ENCODE data around the gene NECTIN4.
A peak's percentile ranks its signal among the peaks of the same experiment; 100 is the strongest.

The NECTIN4 gene

GRCh38 chr1:161111117-161111516 lies 21.8 kb upstream of the NECTIN4 start:
- no peak for DNase-seq

GRCh38 chr1:161106431-161106830 lies 17.1 kb upstream of the NECTIN4 start:
- DNase-seq, result no peak

GRCh38 chr1:161100556-161100955 lies 11.2 kb upstream of the NECTIN4 start:
- DNase-seq, result no peak

GRCh38 chr1:161099090-161099802 lies 9.9 kb upstream of the NECTIN4 start:
- peak; percentile 7 for DNase-seq

- peak; percentile 93 for DNase-seq
Observed at GRCh38 chr1:161098210-161099068, 9.1 kb upstream of the NECTIN4 start, which contains the start of gene KLHDC9. Gene KLHDC9 (plus strand): TSS chr1:161098361. CDS start chr1:161098536, 175 bp downstream.

GRCh38 chr1:161096530-161096929 lies 7.2 kb upstream of the NECTIN4 start:
- DNase-seq, result no peak

- no peak for DNase-seq
Observed at GRCh38 chr1:161096015-161096414, 6.7 kb upstream of the NECTIN4 start.

GRCh38 chr1:161095230-161095629 lies 5.9 kb upstream of the NECTIN4 start:
- no peak for DNase-seq

GRCh38 chr1:161094481-161094880 lies 5.1 kb upstream of the NECTIN4 start:
- no peak for DNase-seq

GRCh38 chr1:161092621-161093028 lies 3.3 kb upstream of the NECTIN4 start:
- DNase-seq, result no peak

GRCh38 chr1:161091796-161092507 lies 2.6 kb upstream of the NECTIN4 start:
- no peak for DNase-seq

GRCh38 chr1:161091093-161091492 lies 1.7 kb upstream of the NECTIN4 start:
- no peak for DNase-seq

- DNase-seq, result no peak
Observed at GRCh38 chr1:161090617-161091016, 1.3 kb upstream of the NECTIN4 start.

GRCh38 chr1:161089938-161090337 lies 580 bp upstream of the NECTIN4 start:
- no peak for DNase-seq

GRCh38 chr1:161088587-161089110 lies 709 bp downstream of the NECTIN4 start:
- DNase-seq, result no peak

- no peak for DNase-seq
Observed at GRCh38 chr1:161086457-161086856, 2.9 kb downstream of the NECTIN4 start.

GRCh38 chr1:161085165-161085564 lies 4.2 kb downstream of the NECTIN4 start:
- no peak for DNase-seq

- DNase-seq, result no peak
Observed at GRCh38 chr1:161084597-161084988, 4.8 kb downstream of the NECTIN4 start.

- no peak for DNase-seq
Observed at GRCh38 chr1:161083748-161084596, 5.4 kb downstream of the NECTIN4 start.

- DNase-seq, result no peak
Observed at GRCh38 chr1:161082996-161083747, 6.2 kb downstream of the NECTIN4 start.

GRCh38 chr1:161082483-161082882 lies 6.9 kb downstream of the NECTIN4 start:
- DNase-seq, result no peak

Measured in NCI-H345 (cell line).